Left ventricle myocardium inferior (tissue), 1 donor: ENCODE measurements around the gene IFT74. TPM values are rescaled to one million over a fixed set of nuclear protein-coding genes. Genes with fewer than 3 reads are reported as not detected.

ENCODE experiments used
- DNase-seq: peaks from one replicate; pipeline ENCODE4 v3.0.0-alpha.2; 2020
- H3K27ac ChIP-seq: fragments of 200-600 bp; replicated peaks from 2 replicates; pipeline ENCODE4 v1.8.0; 2021
- H3K27me3 ChIP-seq: fragments of 200-600 bp; 2 replicates; pipeline ENCODE4 v1.8.0; 2021; ENCODE audit warnings: low read depth
- H3K36me3 ChIP-seq: fragments of 200-600 bp; 2 replicates; pipeline ENCODE4 v1.8.0; 2021
- H3K4me1 ChIP-seq: fragments of 200-600 bp; 2 replicates; pipeline ENCODE4 v1.8.0; 2021
- H3K4me3 ChIP-seq: fragments of 200-600 bp; 2 replicates; pipeline ENCODE4 v1.8.0; 2021; ENCODE audit warnings: mild to moderate bottlenecking, moderate library complexity
- H3K9me3 ChIP-seq: fragments of 200-600 bp; replicated peaks from 2 replicates; pipeline ENCODE4 v1.8.0; 2021
- intact Hi-C: fragments of 100-400 bp; cut with micrococcal nuclease; formaldehyde crosslinking; loops from one replicate; pipeline ENCODE4 v1.11.0; 2022
- total RNA-seq: library from RNA; stranded (reverse); fragmentation: NEBNext Ultra II Directional; extraction: Animal tissue kit (Norgen Biotek cat#: 25700); gene quantifications from one replicate; pipeline ENCODE4 v1.2.1, GENCODE V29; 2021
- TF ChIP-seq, protein P1 (sequence below): fragments of 200-600 bp; IDR thresholded peaks from 2 replicates; pipeline ENCODE4 v1.8.0; 2021; ENCODE audit warnings: antibody characterized with exemption, mild to moderate bottlenecking, borderline replicate concordance
- donor health status: DM: no; HTN: yes; CAD: no; lungs with severe emphysema.

The IFT74 gene
- total RNA-seq, 1 donor from 2014 or later: 10.1 TPM

DNA sequence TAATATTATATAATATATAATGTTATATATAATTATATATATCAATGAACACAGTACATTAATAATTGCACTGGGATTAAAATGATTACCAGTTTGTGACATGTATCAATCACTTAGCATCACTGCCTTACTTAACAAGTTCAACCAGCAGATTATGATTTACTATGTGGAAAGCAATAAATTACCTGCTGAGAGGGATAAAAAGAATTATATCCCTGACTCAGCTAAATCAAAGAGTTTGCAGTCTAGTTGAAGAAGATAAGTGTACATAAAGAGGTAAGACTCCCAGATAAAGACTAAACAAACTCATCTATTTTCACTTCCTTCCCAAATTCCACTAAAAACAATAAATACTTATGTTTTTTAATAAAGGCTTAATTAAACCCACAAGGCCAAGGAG is 20.4 kb upstream of the IFT74 start:
- Histone ChIP-seq H3K27me3 (no peaks in the 10 kb centered on the region), H3K27ac (no peak overlapping the region), H3K4me1 (peaks cover 21% of the 10 kb centered on the region), H3K36me3 (peaks cover 21% of the 10 kb centered on the region), H3K4me3 (no peak overlapping the region), H3K9me3 (peaks cover 18% of the 10 kb centered on the region)
- TF ChIP-seq, protein P1, sequence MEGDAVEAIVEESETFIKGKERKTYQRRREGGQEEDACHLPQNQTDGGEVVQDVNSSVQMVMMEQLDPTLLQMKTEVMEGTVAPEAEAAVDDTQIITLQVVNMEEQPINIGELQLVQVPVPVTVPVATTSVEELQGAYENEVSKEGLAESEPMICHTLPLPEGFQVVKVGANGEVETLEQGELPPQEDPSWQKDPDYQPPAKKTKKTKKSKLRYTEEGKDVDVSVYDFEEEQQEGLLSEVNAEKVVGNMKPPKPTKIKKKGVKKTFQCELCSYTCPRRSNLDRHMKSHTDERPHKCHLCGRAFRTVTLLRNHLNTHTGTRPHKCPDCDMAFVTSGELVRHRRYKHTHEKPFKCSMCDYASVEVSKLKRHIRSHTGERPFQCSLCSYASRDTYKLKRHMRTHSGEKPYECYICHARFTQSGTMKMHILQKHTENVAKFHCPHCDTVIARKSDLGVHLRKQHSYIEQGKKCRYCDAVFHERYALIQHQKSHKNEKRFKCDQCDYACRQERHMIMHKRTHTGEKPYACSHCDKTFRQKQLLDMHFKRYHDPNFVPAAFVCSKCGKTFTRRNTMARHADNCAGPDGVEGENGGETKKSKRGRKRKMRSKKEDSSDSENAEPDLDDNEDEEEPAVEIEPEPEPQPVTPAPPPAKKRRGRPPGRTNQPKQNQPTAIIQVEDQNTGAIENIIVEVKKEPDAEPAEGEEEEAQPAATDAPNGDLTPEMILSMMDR: no peak
- intact Hi-C loops: no loop called here
- DNase-seq: no peak

DNA sequence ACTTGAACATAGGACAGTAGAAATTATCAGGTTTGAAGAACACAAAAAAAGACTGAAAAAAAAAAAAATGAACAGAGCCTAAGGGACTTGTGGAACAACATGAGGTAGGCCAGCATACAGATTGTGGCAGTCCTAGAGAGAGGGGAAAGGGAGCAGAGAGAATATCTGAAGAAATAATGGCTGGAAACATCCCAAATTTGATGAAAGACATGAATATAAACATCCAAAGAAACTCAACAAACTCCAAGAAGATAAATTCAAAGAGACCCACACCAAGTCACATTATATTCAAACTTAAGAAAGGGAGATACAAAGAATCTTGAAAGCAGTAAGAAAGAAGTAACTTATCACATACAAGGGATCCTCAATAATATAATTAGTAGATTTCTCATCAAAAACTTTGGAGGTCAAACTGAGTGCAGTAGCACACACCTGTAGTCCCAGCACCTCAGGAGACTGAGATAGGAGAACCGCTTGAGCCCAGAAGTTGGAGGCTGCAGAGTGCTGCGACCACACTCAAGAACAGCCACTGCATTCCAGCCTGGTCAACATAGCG is 18.3 kb upstream of the IFT74 start:
- intact Hi-C loops: no loop called here
- no peaks in the 10 kb centered on the region for H3K27me3 ChIP-seq
- H3K4me3 ChIP-seq: no peak overlapping the region
- peaks cover 31% of the 10 kb centered on the region for H3K4me1 ChIP-seq
- no peak overlapping the region for H3K27ac ChIP-seq
- no peak for DNase-seq
- H3K36me3 ChIP-seq: peaks cover 7% of the 10 kb centered on the region
- peaks cover 18% of the 10 kb centered on the region for H3K9me3 ChIP-seq
- TF ChIP-seq, protein P1: no peak

DNA sequence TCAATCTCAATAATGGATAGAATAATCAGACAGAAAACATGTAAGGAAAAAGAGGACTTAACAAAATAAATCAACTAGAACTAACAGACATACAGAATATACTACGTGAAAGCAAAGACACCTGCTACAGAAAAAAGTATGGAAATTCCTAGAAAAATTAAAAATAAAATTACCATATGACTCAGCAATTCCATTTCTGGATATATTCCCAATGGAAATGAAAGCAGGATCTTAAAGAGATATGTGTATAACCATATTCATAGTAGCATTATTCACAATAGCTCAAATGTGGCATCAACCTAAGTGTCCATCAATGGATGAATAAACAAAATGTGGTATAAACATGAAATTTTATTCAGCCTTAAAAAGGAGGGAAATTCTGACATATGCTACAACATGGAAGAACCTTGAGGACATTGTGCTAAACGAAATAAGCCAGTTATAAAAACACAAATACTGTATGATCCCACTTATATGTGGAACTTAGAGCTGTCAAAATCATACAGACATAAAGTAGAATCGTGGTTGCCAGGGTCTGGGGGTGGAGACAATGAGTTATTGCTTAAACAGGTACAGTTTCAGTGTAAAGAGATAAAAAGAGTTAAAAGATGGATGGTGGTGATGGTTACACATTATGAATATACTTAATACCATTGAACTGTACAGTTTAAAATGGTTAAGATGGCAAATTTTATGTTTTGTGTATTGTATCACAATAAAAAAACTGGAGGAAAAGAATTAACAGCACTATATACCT is 16.1 kb upstream of the IFT74 start:
- no peak for DNase-seq
- no peaks in the 10 kb centered on the region for H3K27me3 ChIP-seq
- H3K4me3 ChIP-seq: no peak overlapping the region
- intact Hi-C loops: loop anchor here (10.0 kb wide), 1 partner anchor 45 kb away; the partner anchor contains the start of gene CAAP1
- H3K4me1 ChIP-seq: peaks cover 51% of the 10 kb centered on the region
- H3K27ac ChIP-seq: no peak overlapping the region
- peaks cover 18% of the 10 kb centered on the region for H3K9me3 ChIP-seq
- TF ChIP-seq, protein P1: no peak
- H3K36me3 ChIP-seq: no peaks in the 10 kb centered on the region

GRCh38 chr9:26940779-26941178 is 15.4 kb upstream of the IFT74 start:
- Histone ChIP-seq H3K27me3 (no peaks in the 10 kb centered on the region), H3K4me3 (no peak overlapping the region), H3K9me3 (peaks cover 18% of the 10 kb centered on the region), H3K27ac (no peak overlapping the region), H3K36me3 (no peaks in the 10 kb centered on the region), H3K4me1 (peaks cover 58% of the 10 kb centered on the region)
- DNase-seq: no peak
- intact Hi-C loops: loop anchor here (10.0 kb wide), 1 partner anchor 46 kb away; the partner anchor contains the start of gene CAAP1
- TF ChIP-seq, protein P1: no peak

GRCh38 chr9:26945591-26945990 is 10.6 kb upstream of the IFT74 start:
- Histone ChIP-seq H3K4me1 (peaks cover 59% of the 10 kb centered on the region), H3K9me3 (no peaks in the 10 kb centered on the region), H3K36me3 (no peaks in the 10 kb centered on the region), H3K4me3 (peak overlapping the region; percentile 95), H3K27ac (no peak overlapping the region), H3K27me3 (no peaks in the 10 kb centered on the region)
- TF ChIP-seq, protein P1: no peak
- intact Hi-C loops: loop anchor here (10.0 kb wide), 1 partner anchor 51 kb away; the partner anchor contains the start of gene CAAP1
- no peak for DNase-seq
